HG03520 (cell line): ENCODE measurements around the gene FAM47A.

Experiments used
- ATAC-seq: cut with Tn5 transposase; IDR thresholded peaks from one replicate; pipeline ENCODE4 v1.9.1; 2021; ENCODE audit warnings: mild to moderate bottlenecking, moderate library complexity; ENCODE audit not compliant: unreplicated experiment

FAM47A gene

GRCh38 chrX:34132028-34132427, at the start of gene FAM47A:
TSS of gene FAM47A (minus strand) at chrX:34132314. CDS start at chrX:34132278, 36 bp downstream.
- ATAC-seq: no peak

GRCh38 chrX:34147345-34147744, 15.2 kb upstream of the FAM47A start:
- ATAC-seq: no peak

- ATAC-seq: no peak
Measured at GRCh38 chrX:34146906-34147305, 14.8 kb upstream of the FAM47A start.

GRCh38 chrX:34144246-34144645, 12.1 kb upstream of the FAM47A start:
- ATAC-seq: no peak

- ATAC-seq: no peak
Measured at GRCh38 chrX:34140816-34141215, 8.7 kb upstream of the FAM47A start.

- ATAC-seq: no peak
Measured at GRCh38 chrX:34130980-34131744, 952 bp downstream of the FAM47A start.

GRCh38 chrX:34130501-34130900, 1.6 kb downstream of the FAM47A start:
- ATAC-seq: no peak

GRCh38 chrX:34126011-34126410, 6.1 kb downstream of the FAM47A start:
- no peak for ATAC-seq

GRCh38 chrX:34119122-34119521, 13.0 kb downstream of the FAM47A start:
- ATAC-seq: no peak

- ATAC-seq: no peak
Measured at GRCh38 chrX:34112459-34112858, 19.7 kb downstream of the FAM47A start.
